NCI-H2029 (cell line): ENCODE measurements around the gene RBBP8.
"Not testable (repeated sequence)": the region's sequence is repeated elsewhere in the genome, so short reads cannot be mapped to it uniquely, and the experiment has no call there.

Experiments
- DNase-seq: peaks from one replicate; lab custom pipeline; 2025; lab: John Stamatoyannopoulos, UW

The RBBP8 gene

GRCh38 chr18:22943847-22944246, 10.7 kb downstream of the RBBP8 start:
- no peak for DNase-seq

DNA sequence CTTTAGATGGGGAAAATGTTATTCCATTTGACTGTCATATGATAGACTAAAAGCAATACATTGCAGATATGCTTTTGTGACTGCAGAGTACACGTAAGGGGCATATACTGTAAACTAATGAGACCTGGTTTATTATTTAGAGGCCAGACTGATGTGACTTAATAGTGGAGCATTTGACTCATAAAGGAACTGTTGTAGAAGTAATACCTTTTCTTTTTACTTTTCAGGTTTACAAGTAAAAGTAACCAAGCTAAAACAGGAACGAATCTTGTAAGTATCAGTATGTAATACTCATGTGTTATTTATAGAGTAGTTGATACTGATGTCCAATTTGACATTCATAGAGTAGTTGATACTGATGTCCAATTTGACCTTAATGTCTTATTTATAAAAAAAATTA, 13.1 kb downstream of the RBBP8 start:
- DNase-seq = no peak

DNA sequence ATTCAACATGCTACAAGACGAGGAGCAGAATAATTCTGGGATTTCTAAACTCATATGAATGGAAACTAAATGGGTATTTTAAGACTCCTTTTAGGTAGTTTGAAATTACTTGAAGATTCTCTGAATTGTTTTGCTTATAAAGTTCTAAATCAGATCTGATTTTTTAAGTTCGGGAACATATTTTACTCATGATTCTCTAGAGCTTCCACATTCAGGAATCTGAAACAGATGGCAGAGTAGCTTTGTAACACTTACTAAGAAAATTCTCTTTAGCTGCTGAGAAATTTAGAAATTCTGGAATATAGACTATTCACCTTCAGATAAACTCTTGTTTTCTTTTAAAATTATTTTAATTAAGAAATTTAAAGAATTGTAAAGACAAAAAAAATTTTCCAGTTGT, 13.7 kb downstream of the RBBP8 start:
- no peak for DNase-seq

DNA sequence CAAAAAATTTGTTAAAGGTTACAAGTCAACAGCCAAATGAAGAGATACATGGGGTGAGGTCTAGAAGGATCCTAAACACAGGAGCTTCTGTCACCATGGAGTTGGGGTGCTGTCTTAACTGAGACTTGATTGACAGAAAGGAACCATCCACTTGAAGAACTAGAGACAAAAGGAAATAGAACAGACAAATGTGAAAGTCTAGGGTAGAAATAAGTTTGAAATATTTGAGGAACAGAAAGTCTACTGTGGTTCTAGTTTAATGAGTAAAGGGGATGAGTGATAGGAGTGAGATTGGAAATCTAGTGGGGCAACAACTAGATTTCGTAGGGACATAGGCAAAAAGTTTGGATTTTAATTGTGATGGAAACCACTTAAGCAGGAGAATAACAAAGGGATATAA, 18.7 kb downstream of the RBBP8 start:
- no peak for DNase-seq

- DNase-seq = no peak
Measured at GRCh38 chr18:22952525-22952924, 19.4 kb downstream of the RBBP8 start.

GRCh38 chr18:22953982-22954381, 20.9 kb downstream of the RBBP8 start:
- not testable (repeated sequence) for DNase-seq

DNA sequence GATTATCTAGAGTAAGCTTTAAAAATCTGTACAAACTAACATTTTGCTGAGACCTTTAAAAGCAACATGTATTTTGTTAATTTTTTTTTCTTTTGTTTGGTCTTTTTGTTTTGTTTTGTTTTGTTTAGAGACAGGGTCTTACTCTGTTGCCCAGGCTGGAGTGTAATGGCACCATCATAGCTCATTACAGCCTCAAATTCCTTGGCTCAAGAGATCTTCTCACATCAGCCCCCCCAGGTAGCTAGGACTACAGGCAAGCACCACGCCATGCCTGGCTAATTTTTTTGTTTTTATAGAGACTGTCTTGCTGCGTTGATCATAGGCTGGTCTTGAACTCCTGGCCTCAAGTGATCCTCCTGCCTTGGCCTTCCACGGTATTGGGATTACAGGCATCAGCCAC, 23.1 kb downstream of the RBBP8 start:
- DNase-seq = no peak

GRCh38 chr18:22961156-22961555, 28.0 kb downstream of the RBBP8 start:
- DNase-seq = no peak

- no peak for DNase-seq
Measured at GRCh38 chr18:22962004-22962403, 28.9 kb downstream of the RBBP8 start.

- no peak for DNase-seq
Measured at GRCh38 chr18:22964116-22964515, 31.0 kb downstream of the RBBP8 start.

DNA sequence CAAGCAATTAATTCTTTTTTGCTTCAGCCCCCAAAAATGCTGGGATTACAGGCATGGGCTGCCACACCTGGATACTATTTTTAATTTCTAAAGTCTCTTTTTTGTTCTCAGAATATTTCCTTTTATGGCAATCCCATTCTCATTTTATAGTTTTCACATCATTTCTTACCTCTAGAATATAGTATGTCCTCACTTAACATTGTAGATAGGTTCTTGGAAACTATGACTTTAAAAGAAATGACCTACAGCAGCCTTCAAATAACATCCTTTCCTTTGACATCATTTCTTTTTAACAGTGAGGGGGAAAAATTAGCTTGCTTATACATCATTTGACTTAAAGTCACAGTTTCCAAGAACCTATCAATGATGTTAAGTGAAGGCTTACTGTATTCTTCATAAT, 31.6 kb downstream of the RBBP8 start:
- DNase-seq = no peak

DNA sequence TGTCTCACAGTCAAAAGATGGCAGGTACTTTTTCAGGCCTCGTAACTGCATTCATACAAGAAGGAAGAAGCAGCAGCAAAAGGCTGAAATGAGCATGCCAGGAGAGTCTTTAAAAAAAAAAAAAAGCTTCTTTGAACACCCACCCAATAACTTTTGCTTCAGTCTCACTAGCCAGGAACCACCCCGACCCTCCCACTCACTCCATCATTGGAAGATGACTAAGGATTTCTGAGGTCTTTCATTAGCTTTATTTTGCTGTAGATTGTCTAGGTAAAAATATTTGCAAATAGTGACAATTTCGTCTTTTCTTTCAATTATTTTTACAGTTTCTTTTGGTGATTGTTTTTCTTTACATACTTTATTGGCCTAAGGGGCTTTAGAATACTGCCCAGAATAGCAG, 37.9 kb downstream of the RBBP8 start:
- no peak for DNase-seq

DNA sequence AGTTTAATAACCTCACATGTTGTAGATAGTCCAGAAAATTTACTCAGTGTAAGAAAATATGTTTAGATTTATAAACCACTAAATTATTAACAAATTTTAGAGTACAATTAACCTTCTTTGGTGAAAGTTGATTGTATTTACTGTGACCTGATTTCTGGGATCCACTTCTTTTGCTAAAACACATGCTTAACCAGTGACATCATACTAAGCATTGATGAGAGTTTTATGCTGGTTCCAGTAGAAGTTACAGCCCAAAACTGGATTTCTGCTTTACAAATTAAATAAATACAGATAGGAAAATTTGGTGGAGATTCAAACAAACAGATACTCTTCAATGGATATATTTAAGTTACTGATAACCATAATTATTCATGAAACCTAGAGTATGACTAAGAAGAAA, 40.9 kb downstream of the RBBP8 start:
- DNase-seq = no peak

DNA sequence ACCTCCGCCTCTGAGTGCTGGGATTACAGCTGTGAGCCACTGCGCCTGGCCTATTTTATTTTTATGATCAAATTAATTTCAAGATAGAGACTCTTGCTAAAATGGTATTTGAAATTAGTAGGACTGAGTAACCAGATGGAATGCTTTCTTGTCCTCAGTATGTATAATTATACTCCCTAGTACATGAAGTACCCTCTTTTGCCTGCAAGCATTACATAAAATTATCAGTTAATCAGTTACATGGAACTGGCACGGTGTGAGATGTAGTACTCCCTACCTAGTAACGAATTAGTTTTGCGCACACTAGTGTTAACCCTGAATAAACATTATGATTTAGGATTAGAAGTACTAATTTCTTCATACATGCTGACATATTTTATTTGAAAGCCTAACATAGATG, 41.6 kb downstream of the RBBP8 start:
- DNase-seq = no peak

DNA sequence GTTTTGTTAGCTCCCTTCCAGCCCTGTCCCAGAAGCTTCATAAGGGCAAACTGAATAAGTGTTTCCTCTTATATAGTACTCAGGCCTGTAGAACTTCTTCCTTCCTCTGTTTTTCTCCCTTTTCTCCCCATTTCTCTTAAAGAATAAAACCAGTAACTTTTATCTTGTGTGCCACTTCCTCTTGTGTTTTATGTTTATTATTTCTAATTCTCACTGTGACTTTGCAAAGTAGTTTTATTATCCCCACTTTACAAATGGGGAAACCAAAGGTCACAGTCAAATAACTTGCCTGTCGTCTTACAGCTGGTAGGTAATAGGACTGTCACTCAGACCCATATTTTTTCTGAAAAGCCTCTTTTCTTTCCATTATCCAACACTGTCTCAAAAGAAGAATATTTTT, 42.4 kb downstream of the RBBP8 start:
- DNase-seq = no peak

DNA sequence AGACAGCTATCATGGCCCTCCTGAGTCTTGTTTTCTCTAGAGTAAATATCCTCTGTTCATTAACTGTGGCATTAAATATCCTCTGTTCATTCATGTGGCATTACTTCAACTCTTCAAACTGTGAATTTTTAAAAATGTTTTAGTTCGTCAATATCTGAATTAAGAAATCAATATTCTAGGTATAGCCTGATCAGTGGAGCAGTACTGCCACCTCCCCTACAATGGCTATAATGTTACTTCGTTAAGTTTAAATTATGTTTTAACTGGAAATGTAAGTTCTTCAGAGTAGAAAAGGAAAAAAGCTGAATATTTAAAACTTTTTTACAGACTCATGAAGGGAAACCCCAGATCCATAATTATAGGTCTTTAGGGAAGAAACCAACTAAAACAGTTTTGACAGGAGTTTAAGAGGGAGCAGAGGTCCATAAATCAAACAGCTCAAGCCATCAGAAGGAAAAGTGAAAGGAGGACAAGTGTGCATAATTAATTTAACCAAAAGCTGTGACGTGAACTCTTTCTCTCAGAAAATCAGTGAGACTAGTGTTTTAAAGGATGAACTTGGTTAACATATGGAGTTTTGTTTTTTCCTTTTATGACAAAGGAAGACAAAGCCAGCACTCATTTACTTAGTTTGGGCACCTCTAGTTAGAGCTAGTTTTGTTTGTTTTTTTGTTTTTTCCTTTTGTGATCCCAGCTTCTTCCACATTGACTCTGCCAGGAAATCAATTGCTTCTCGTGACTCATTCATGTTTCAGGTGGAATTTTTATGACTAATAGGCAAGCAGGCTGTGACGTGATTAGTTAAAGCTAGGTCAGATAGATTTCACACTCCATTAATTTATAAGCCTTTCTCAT, 44.9 kb downstream of the RBBP8 start:
- no peak for DNase-seq

DNA sequence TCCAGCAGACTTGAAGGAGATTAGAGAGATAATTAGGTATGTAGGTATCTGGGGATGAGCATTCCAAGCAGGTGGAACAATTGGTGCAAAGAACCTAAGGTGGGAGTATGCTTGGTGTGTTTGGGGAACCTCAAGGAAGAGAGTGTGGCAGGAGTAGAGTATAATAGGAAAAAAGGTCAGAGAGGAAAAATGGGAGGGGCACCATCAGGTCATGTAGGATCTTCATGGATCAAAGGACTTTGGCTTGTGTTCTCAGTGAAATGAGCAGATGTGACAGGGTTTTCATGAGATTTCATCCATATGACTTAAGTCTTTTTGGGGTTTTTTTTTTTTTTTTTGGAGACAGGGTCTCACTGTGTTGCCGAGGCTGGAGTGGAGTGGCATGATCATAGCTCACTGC, 47.3 kb downstream of the RBBP8 start:
- DNase-seq = no peak

- no peak for DNase-seq
Measured at GRCh38 chr18:22981274-22982133, 48.4 kb downstream of the RBBP8 start.

GRCh38 chr18:22983175-22983574, 50.0 kb downstream of the RBBP8 start:
- DNase-seq = no peak

DNA sequence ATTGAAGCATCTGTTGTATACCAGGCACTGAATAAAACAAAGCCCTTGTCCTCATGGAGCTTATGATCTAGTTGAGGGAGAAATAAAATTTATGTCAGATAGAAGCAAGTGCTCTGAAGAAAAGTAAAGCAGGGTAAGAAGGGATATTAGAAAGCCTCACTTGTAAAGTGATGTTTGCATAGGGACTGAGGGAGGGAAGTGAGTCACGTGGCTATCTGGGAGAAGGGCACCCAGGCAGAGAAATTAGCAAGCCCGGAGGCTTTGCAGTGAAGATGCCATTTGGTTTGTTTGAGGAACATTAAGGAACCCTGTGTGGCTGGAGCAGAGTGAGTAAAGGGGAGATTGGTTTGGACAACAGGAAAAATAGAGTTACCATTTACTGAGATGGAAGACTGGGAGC, 52.1 kb downstream of the RBBP8 start:
- DNase-seq = no peak

- no peak for DNase-seq
Measured at GRCh38 chr18:22987547-22988189, 54.5 kb downstream of the RBBP8 start.

- DNase-seq = no peak
Measured at GRCh38 chr18:22988208-22988607, 55.1 kb downstream of the RBBP8 start.

DNA sequence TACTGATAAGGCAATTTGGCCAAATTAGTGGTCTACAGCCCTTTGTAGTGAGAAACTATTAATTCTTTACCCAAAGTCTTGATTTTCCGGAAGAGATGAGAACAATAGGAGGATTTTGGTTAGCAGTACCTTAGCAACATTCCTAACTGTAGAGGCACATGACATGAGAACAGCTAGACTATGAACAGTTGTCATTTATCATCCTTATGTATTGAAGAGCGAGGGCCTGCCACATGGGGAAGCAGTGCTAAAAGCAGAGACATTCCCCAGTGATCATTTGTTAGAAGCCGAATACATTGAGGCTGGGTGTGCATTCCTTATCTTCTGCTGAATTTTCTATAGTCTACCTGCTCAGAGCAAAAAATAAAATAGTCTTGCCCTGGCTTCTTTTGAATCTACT, 65.2 kb downstream of the RBBP8 start:
- DNase-seq = no peak
